ENCODE measurements around the gene TTR. TPM values are rescaled to one million over a fixed set of nuclear protein-coding genes. Genes with fewer than 3 reads are reported as not detected.
A peak's percentile ranks its signal among the peaks of the same experiment; 100 is the strongest.

Gene TTR
- total and polyA plus RNA-seq, 5 donors = 0.11 to 0.79 TPM; not detected in 3

DNA sequence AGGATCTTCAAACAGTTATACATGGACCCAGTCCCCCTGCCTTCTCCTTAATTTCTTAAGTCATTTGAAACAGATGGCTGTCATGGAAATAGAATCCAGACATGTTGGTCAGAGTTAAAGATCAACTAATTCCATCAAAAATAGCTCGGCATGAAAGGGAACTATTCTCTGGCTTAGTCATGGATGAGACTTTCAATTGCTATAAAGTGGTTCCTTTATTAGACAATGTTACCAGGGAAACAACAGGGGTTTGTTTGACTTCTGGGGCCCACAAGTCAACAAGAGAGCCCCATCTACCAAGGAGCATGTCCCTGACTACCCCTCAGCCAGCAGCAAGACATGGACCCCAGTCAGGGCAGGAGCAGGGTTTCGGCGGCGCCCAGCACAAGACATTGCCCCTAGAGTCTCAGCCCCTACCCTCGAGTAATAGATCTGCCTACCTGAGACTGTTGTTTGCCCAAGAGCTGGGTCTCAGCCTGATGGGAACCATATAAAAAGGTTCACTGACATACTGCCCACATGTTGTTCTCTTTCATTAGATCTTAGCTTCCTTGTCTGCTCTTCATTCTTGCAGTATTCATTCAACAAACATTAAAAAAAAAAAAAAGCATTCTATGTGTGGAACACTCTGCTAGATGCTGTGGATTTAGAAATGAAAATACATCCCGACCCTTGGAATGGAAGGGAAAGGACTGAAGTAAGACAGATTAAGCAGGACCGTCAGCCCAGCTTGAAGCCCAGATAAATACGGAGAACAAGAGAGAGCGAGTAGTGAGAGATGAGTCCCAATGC, 4.6 kb downstream of the TTR start:
- Histone ChIP-seq H3K27me3 (ENCODE audit: control insufficient read depth, insufficient read depth) (no peaks in the 10 kb centered on the region), H3K27ac (ENCODE audit: low read length) (no peak overlapping the region), H3K4me1 (ENCODE audit: control insufficient read depth, insufficient read depth, low read length) (no peaks in the 10 kb centered on the region), H3K9me3 (ENCODE audit: control insufficient read depth, low read length) (no peaks in the 10 kb centered on the region), H3K4me3 (ENCODE audit: low read length) (no peak overlapping the region)
- ATAC-seq = no peak
- 86% methylated on average over 9 of the region's 9 CpGs for WGBS
- intact Hi-C loops (cut with DNase I) = no loop called here
- DNase-seq = no peak

DNA sequence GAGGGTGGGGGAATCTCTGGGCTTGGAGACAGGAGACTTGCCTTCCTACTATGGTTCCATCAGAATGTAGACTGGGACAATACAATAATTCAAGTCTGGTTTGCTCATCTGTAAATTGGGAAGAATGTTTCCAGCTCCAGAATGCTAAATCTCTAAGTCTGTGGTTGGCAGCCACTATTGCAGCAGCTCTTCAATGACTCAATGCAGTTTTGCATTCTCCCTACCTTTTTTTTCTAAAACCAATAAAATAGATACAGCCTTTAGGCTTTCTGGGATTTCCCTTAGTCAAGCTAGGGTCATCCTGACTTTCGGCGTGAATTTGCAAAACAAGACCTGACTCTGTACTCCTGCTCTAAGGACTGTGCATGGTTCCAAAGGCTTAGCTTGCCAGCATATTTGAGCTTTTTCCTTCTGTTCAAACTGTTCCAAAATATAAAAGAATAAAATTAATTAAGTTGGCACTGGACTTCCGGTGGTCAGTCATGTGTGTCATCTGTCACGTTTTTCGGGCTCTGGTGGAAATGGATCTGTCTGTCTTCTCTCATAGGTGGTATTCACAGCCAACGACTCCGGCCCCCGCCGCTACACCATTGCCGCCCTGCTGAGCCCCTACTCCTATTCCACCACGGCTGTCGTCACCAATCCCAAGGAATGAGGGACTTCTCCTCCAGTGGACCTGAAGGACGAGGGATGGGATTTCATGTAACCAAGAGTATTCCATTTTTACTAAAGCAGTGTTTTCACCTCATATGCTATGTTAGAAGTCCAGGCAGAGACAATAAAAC, 6.5 kb downstream of the TTR start:
- H3K4me1 ChIP-seq (ENCODE audit: control insufficient read depth, insufficient read depth, low read length) = no peaks in the 10 kb centered on the region
- no peak overlapping the region for H3K4me3 ChIP-seq (ENCODE audit: low read length)
- no peak overlapping the region for H3K27ac ChIP-seq (ENCODE audit: low read length)
- no peaks in the 10 kb centered on the region for H3K27me3 ChIP-seq (ENCODE audit: control insufficient read depth, insufficient read depth)
- DNase-seq (no peak), ATAC-seq (no peak)
- intact Hi-C loops (cut with DNase I) = no loop called here
- no peaks in the 10 kb centered on the region for H3K9me3 ChIP-seq (ENCODE audit: control insufficient read depth, low read length)
- WGBS = 88% methylated on average over 13 of the region's 13 CpGs

DNA sequence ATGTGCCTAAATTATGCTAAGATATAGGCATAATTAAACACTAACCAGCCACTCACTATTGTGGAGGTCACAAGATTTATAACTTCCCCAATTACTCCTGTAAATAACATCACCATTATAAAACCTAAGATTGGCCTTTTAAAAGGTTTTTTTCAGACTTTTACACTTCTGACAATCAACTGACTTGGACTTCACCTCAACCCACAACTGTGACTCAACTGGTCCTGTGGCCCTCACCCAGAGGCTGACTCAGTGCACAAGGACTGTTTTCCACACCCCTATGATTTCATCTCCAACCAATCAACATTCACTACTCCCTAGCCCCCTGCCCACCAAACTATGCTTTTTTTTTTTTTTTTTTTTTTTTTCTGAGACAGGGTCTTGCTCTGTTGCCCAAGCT, 11.6 kb downstream of the TTR start:
- no peak for DNase-seq
- Histone ChIP-seq H3K27me3 (ENCODE audit: control insufficient read depth, insufficient read depth) (no peaks in the 10 kb centered on the region), H3K9me3 (ENCODE audit: control insufficient read depth, low read length) (no peaks in the 10 kb centered on the region), H3K4me1 (ENCODE audit: control insufficient read depth, insufficient read depth, low read length) (no peaks in the 10 kb centered on the region), H3K27ac (ENCODE audit: low read length) (no peak overlapping the region), H3K4me3 (ENCODE audit: low read length) (no peak overlapping the region)
- intact Hi-C loops (cut with DNase I) = no loop called here
- no peak for ATAC-seq

DNA sequence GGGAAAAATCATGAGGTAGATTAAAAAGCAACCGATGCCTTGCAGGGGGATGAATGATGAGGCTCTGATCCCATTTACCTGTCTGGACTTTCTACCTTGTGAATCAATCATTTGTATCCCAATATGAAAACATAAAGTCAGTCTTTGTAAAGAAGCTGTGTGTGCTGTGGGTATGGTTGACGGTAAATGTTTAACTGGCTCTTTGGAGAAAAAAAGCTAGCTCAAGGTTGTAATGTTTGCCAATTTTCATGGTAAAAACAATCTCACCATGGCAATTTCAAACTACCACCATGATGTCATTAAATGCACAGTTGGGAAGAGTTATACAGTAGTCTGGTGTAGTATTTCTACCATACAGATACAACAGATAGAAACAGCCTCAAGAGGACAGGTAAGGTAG, 14.6 kb downstream of the TTR start:
- DNase-seq (no peak), ATAC-seq (no peak)
- H3K4me3 ChIP-seq (ENCODE audit: low read length) = no peak overlapping the region
- H3K9me3 ChIP-seq (ENCODE audit: control insufficient read depth, low read length) = no peaks in the 10 kb centered on the region
- H3K27ac ChIP-seq (ENCODE audit: low read length) = no peak overlapping the region
- H3K27me3 ChIP-seq (ENCODE audit: control insufficient read depth, insufficient read depth) = no peaks in the 10 kb centered on the region
- H3K4me1 ChIP-seq (ENCODE audit: control insufficient read depth, insufficient read depth, low read length) = no peaks in the 10 kb centered on the region
- WGBS = 96% methylated on average over 2 of the region's 2 CpGs
- intact Hi-C loops (cut with DNase I) = no loop called here

DNA sequence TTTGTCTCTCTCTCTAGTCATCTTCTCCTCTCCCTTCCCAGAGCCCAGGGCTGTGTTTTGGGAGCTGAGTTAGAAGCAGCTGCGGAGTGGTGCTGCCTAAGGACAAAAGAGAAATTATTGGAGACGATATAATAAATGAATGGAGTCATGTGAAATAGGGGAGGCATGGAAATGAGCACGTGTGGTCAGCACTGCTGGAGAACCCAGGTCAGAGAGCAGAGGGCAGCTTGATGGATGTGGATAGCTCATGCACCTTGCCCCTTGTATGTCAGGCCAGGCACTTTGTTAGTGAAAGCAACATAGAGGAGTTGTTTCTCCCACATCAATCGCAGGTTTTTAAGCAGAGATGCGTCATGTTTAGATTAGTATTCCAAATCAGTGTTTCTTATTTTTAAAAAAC, 15.7 kb downstream of the TTR start:
- no peaks in the 10 kb centered on the region for H3K27me3 ChIP-seq (ENCODE audit: control insufficient read depth, insufficient read depth)
- no peaks in the 10 kb centered on the region for H3K4me1 ChIP-seq (ENCODE audit: control insufficient read depth, insufficient read depth, low read length)
- DNase-seq (no peak), ATAC-seq (no peak)
- 71% methylated on average over 5 of the region's 5 CpGs for WGBS
- no peaks in the 10 kb centered on the region for H3K9me3 ChIP-seq (ENCODE audit: control insufficient read depth, low read length)
- H3K4me3 ChIP-seq (ENCODE audit: low read length) = no peak overlapping the region
- no peak overlapping the region for H3K27ac ChIP-seq (ENCODE audit: low read length)
- intact Hi-C loops (cut with DNase I) = no loop called here

DNA sequence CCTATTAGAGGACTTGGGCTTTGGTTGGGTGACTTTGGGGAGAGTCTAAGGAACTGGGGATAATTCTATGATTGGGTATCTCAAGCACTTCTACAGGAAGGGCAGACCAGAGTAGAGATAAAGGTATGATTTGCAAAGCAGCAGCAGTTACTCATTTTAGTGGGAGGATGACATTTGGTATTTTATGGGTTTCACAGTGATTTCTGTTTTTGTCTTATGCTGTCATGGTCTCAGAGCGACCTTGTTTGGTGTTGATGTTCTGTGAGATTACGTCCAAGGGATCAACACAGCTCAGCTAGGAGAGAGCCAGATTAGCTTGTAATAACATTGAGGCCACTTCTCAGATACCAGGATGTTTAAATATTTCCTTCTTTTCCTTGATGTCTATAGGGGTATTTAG, 18.2 kb downstream of the TTR start:
- Histone ChIP-seq H3K4me3 (ENCODE audit: low read length) (no peak overlapping the region), H3K27ac (ENCODE audit: low read length) (no peak overlapping the region), H3K9me3 (ENCODE audit: control insufficient read depth, low read length) (no peaks in the 10 kb centered on the region), H3K27me3 (ENCODE audit: control insufficient read depth, insufficient read depth) (no peaks in the 10 kb centered on the region), H3K4me1 (ENCODE audit: control insufficient read depth, insufficient read depth, low read length) (no peaks in the 10 kb centered on the region)
- ATAC-seq (no peak), DNase-seq (no peak)
- WGBS = 77% methylated on average over 2 of the region's 2 CpGs
- intact Hi-C loops (cut with DNase I) = no loop called here

DNA sequence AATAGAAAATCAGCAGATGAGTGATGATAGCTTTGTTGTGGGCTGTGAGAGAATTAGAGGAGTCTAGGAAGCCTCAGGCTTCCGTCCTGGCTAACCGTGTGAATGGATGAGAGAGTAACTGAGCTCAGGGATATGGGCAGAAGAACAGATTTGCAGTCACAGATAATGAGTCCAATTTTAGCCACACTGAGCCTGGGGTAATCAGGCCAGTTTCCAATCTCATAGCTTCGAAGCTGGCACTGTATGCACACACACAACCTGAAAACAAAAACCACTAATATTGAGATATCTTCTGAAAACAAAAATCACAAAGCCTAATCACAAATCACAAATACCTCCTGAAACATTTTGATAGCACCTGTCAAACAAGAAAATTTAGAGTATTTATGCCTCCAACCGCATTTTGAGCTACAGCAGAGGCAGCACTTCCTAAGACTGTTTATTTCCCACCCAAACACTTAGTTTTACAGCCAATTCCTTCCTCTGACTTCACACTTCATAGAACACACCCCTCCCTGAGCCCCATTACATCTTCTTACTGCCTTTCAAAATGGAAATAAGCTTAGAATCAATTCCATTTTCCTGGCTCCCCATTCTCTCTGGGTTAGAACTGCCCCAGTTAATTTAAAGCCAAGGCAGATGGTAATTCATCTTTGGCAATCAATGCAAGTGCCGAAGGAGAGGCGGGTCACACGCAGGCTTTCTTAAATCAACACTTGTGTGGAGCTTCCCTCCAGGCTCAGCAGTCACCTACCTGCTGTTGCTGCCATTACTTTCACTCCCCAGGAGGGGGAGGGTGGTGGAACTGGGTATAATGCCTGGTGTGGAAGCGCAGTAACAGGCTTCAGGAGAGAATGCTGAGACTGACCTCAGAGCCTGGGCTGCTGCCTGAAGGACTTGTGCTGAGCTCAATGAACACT, 18.9 kb downstream of the TTR start:
- H3K4me1 ChIP-seq (ENCODE audit: control insufficient read depth, insufficient read depth, low read length) = no peaks in the 10 kb centered on the region
- DNase-seq = no peak
- no peaks in the 10 kb centered on the region for H3K27me3 ChIP-seq (ENCODE audit: control insufficient read depth, insufficient read depth)
- peak; percentile 55 to 64 for ATAC-seq
- H3K27ac ChIP-seq (ENCODE audit: low read length) = no peak overlapping the region
- H3K4me3 ChIP-seq (ENCODE audit: low read length) = no peak overlapping the region
- H3K9me3 ChIP-seq (ENCODE audit: control insufficient read depth, low read length) = no peaks in the 10 kb centered on the region
- 38% methylated on average over 8 of the region's 8 CpGs for WGBS
- intact Hi-C loops (cut with DNase I) = no loop called here

DNA sequence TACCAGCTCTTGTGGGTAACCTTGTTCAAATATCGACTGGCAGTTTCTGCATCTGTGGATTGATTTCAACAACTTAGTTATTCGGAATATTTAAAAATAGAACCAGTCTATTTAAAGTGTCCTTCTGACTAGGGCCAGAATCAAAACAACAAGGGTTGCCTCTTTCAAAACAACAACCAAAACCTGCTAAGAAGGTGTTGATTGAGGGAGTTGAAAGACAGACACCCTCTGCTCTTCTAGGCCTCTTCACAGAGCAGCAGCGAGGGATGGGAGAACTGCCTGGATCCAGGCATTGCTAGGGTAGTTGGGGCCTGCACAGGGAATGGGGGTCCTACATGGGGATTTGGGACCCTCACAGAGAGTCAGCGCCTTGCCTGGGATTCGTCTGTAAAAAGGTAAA, 19.8 kb downstream of the TTR start:
- no peak overlapping the region for H3K4me3 ChIP-seq (ENCODE audit: low read length)
- intact Hi-C loops (cut with DNase I) = no loop called here
- WGBS = 73% methylated on average over 5 of the region's 5 CpGs
- DNase-seq (no peak), ATAC-seq (no peak)
- H3K27ac ChIP-seq (ENCODE audit: low read length) = no peak overlapping the region
- H3K4me1 ChIP-seq (ENCODE audit: control insufficient read depth, insufficient read depth, low read length) = no peaks in the 10 kb centered on the region
- H3K9me3 ChIP-seq (ENCODE audit: control insufficient read depth, low read length) = no peaks in the 10 kb centered on the region
- H3K27me3 ChIP-seq (ENCODE audit: control insufficient read depth, insufficient read depth) = no peaks in the 10 kb centered on the region

DNA sequence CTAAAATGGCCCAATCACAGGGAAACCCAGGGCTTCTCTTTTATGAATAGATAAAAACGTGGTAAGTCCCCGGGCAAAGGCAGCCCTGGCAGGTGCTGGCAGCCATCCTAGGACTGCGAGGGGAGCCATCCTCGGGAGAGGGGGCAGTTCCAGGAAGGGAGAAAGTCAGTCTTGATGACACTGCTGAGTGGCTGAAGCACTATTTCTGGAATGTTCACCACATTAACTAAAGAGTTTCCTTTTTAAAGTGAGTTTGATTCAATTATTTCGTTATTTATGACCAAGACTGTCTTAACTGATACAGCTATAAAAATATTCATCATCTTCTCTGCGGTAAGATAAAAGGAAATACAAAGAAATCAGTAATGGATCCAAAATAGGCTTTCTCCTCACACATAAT, 20.4 kb downstream of the TTR start:
- intact Hi-C loops (cut with DNase I) = no loop called here
- Histone ChIP-seq H3K4me1 (ENCODE audit: control insufficient read depth, insufficient read depth, low read length) (no peaks in the 10 kb centered on the region), H3K27me3 (ENCODE audit: control insufficient read depth, insufficient read depth) (no peaks in the 10 kb centered on the region), H3K4me3 (ENCODE audit: low read length) (no peak overlapping the region), H3K27ac (ENCODE audit: low read length) (no peak overlapping the region), H3K9me3 (ENCODE audit: control insufficient read depth, low read length) (no peaks in the 10 kb centered on the region)
- DNase-seq = no peak
- WGBS = 41% methylated on average over 6 of the region's 6 CpGs
- ATAC-seq = no peak

DNA sequence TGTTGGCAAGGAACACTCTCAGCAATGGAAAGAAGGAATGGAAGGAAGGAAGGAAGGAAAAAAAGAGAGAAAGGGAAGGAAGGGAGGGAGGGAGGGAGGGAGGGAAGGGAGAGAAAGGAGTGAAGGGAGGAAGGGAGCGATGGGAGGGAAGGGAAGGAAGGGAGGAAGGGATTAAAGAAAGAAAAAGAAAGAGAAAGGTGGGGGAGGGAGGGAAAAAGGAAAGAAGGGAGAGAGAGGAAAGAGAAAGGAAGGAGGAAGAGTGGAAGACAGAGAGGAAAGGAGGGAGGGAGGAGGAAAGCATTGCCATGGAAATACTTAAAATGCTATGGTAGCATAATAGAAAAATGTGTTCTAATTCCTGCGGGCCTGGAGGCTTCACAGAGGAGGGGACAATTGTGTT, 22.4 kb downstream of the TTR start:
- ATAC-seq = no peak
- H3K9me3 ChIP-seq (ENCODE audit: control insufficient read depth, low read length) = no peaks in the 10 kb centered on the region
- DNase-seq = no peak
- 80% methylated on average over 2 of the region's 2 CpGs for WGBS
- H3K27me3 ChIP-seq (ENCODE audit: control insufficient read depth, insufficient read depth) = no peaks in the 10 kb centered on the region
- H3K4me3 ChIP-seq (ENCODE audit: low read length) = no peak overlapping the region
- H3K4me1 ChIP-seq (ENCODE audit: control insufficient read depth, insufficient read depth, low read length) = no peaks in the 10 kb centered on the region
- H3K27ac ChIP-seq (ENCODE audit: low read length) = no peak overlapping the region
- intact Hi-C loops (cut with DNase I) = no loop called here

DNA sequence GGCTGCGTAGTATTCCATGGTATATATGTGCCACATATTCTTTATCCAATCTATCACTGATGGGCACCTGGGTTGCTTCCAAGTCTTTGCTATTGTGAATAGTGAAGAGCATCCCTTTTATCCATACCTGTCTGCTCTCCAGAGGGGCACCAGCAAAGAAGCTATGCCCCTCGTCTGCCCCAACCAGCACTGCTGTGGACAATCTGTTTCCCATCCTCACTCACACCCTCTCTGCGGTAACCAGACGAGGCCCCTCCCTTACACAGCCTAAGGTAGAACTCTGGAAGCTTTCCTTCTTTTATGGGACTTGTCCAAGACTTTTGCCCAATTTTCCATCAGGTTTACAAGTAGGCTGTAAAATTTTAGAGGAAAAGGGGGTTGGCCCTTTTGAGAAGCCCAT, 24.9 kb downstream of the TTR start:
- no peaks in the 10 kb centered on the region for H3K9me3 ChIP-seq (ENCODE audit: control insufficient read depth, low read length)
- H3K27ac ChIP-seq (ENCODE audit: low read length) = no peak overlapping the region
- no peak for DNase-seq
- no peaks in the 10 kb centered on the region for H3K27me3 ChIP-seq (ENCODE audit: control insufficient read depth, insufficient read depth)
- ATAC-seq = no peak
- 90% methylated on average over 4 of the region's 4 CpGs for WGBS
- intact Hi-C loops (cut with DNase I) = no loop called here
- no peak overlapping the region for H3K4me3 ChIP-seq (ENCODE audit: low read length)
- H3K4me1 ChIP-seq (ENCODE audit: control insufficient read depth, insufficient read depth, low read length) = no peaks in the 10 kb centered on the region

All from right cardiac atrium (tissue), 5 donors.